Kidney (tissue), 14 donors: ENCODE measurements around the gene PRRC2B. TPM values are rescaled to one million over a fixed set of nuclear protein-coding genes. Genes with fewer than 3 reads are reported as not detected.

Source experiments
- DNase-seq, 5 donors: peaks; one replicate each; pipeline ENCODE4 v3.0.0-alpha.2; 2013 to 2020
- FAIRE-seq: peaks from 2 replicates; lab custom pipeline; 2012; peaks lifted over from hg19 to GRCh38; lab: Jason Lieb, UNC
- H3K27ac ChIP-seq, 2 donors: one replicate each; pipeline ENCODE4 v1.7.0; 2013; ENCODE audit warnings: low read depth in 2 of 2, low read length in 2 of 2, inconsistent platforms in 1 of 2
- H3K27me3 ChIP-seq: one replicate; pipeline ENCODE4 v1.7.1; 2013; ENCODE audit warnings: low read length, inconsistent platforms; ENCODE audit not compliant: control insufficient read depth, insufficient read depth
- H3K36me3 ChIP-seq, 3 donors: one replicate each; pipeline versions ENCODE4 v1.7.0 to v1.7.1; 2013; ENCODE audit warnings: low read length in 3 of 3, control low read depth in 1 of 3, inconsistent platforms in 1 of 3; ENCODE audit not compliant: insufficient read depth in 3 of 3, control insufficient read depth in 2 of 3
- H3K4me1 ChIP-seq, 3 donors: one replicate each; pipeline versions ENCODE4 v1.7.0 to v1.7.1; 2013; ENCODE audit warnings: low read length in 3 of 3, inconsistent platforms in 1 of 3, low read depth in 1 of 3; ENCODE audit not compliant: control insufficient read depth in 2 of 3, insufficient read depth in 2 of 3
- H3K4me3 ChIP-seq, 3 donors: one replicate each; pipeline versions ENCODE4 v1.7.0 to v1.8.1; 2013; ENCODE audit warnings: low read length in 3 of 3, control low read depth in 1 of 3, inconsistent platforms in 1 of 3
- H3K9ac ChIP-seq, 3 donors: one replicate each; pipeline versions ENCODE4 v1.7.0 to v1.7.1; 2013; ENCODE audit warnings: low read length in 3 of 3, control low read depth in 1 of 3, inconsistent platforms in 1 of 3
- H3K9me3 ChIP-seq, 3 donors: one replicate each; pipeline versions ENCODE4 v1.7.0 to v1.7.1; 2013; ENCODE audit warnings: low read length in 3 of 3, control low read depth in 1 of 3, inconsistent platforms in 1 of 3; ENCODE audit not compliant: control insufficient read depth in 2 of 3, insufficient read depth in 1 of 3
- intact Hi-C: fragments of 100-400 bp; cut with DNase I; formaldehyde crosslinking; loops from one replicate; pipeline ENCODE4 v1.11.1; 2022
- polyA plus RNA-seq: library from polyadenylated mRNA; stranded (reverse); fragments of 350-450 nt; fragmentation: Illumina TruSeq; extraction: RNeasy Lipid Tissue Mini Kit (QIAGEN cat#74804); gene quantifications from one replicate; pipeline ENCODE4 v1.2.3, GENCODE V29; 2014; ENCODE audit warnings: low read depth, low replicate concordance; ENCODE audit not compliant: insufficient read depth
- total RNA-seq: library from RNA; stranded (reverse); fragmentation: NEBNext Ultra II Directional; extraction: Animal tissue kit (Norgen Biotek cat#: 25700); gene quantifications from one replicate; pipeline ENCODE4 v1.2.1, GENCODE V29; 2021
- TF ChIP-seq, protein P1 (sequence below): IDR thresholded peaks from 3 replicates; pipeline ENCODE4 v1.5.1; 2012; ENCODE audit warnings: mild to moderate bottlenecking, moderate library complexity, borderline replicate concordance; ENCODE audit not compliant: insufficient read depth; ENCODE audit errors: extremely low read depth
- donor health status: control.
- donor health status: control.
- donor health status: control.
- donor health status: control.
- donor health status: control.
- donor health status: DM: yes; HTN: yes; CAD: no.
- donor health status: Normal renal cell carcinoma (clear cell type).

PRRC2B gene
- total and polyA plus RNA-seq, 2 donors from 2014 or later = 37.4 to 227 TPM

DNA sequence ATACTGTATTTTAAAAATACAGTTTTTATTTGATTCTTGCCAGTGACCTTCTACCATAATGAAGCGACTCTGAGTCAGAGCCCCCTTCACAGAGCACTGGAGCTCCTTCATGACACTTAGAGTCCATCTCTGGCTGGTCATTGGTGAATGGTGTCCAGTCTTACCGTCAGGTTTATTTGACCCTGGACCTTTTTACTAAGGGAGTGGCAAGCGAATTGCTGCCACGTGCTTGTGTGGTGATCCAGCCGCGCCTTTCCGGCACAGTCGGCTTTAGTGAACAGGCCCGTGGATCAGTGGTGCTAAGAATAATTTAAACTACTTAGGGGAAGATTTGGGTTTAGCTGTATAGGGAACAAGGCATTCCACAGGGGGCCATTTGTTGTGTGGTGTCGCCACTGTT lies 48.5 kb downstream of the PRRC2B start:
- no peak overlapping the region for H3K9ac ChIP-seq
- H3K9me3 ChIP-seq = no peaks in the 10 kb centered on the region
- no peaks in the 10 kb centered on the region for H3K27me3 ChIP-seq
- intact Hi-C loops = no loop called here
- no peak overlapping the region for H3K4me3 ChIP-seq
- DNase-seq = no peak
- H3K4me1 ChIP-seq = no peaks in the 10 kb centered on the region
- TF ChIP-seq, protein P1, sequence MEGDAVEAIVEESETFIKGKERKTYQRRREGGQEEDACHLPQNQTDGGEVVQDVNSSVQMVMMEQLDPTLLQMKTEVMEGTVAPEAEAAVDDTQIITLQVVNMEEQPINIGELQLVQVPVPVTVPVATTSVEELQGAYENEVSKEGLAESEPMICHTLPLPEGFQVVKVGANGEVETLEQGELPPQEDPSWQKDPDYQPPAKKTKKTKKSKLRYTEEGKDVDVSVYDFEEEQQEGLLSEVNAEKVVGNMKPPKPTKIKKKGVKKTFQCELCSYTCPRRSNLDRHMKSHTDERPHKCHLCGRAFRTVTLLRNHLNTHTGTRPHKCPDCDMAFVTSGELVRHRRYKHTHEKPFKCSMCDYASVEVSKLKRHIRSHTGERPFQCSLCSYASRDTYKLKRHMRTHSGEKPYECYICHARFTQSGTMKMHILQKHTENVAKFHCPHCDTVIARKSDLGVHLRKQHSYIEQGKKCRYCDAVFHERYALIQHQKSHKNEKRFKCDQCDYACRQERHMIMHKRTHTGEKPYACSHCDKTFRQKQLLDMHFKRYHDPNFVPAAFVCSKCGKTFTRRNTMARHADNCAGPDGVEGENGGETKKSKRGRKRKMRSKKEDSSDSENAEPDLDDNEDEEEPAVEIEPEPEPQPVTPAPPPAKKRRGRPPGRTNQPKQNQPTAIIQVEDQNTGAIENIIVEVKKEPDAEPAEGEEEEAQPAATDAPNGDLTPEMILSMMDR = no peak
- peaks cover 11 to 78% (median 54%) of the 10 kb centered on the region in 3 donors for H3K36me3 ChIP-seq
- H3K27ac ChIP-seq = no peak overlapping the region
- FAIRE-seq = no peak

DNA sequence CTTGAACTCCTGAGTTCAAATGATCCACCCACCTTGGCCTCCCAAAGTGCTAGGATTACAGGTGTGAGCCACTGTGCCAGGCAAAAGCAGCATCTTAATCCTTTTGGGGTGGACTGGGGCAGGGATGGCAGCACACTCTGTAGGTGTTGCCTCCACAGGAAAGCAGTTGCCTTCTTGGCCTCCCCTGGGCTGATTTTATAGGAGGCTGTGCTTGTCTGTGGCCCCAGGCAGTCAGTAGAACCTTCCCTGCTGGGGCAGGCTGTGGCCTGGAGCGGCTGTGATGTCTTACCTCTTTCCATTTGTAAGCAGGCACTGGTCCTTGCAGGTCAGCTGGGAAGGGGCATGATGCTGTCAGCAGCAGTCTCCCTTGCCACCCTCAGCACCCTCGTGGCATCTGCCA lies 49.8 kb downstream of the PRRC2B start:
- DNase-seq (no peak), FAIRE-seq (no peak)
- TF ChIP-seq, protein P1 = no peak
- Histone ChIP-seq H3K27ac (no peak overlapping the region), H3K9ac (no peak overlapping the region), H3K36me3 (peaks cover 10 to 72% (median 49%) of the 10 kb centered on the region in 3 donors), H3K4me3 (no peak overlapping the region), H3K4me1 (no peaks in the 10 kb centered on the region), H3K9me3 (no peaks in the 10 kb centered on the region), H3K27me3 (no peaks in the 10 kb centered on the region)
- intact Hi-C loops = no loop called here

DNA sequence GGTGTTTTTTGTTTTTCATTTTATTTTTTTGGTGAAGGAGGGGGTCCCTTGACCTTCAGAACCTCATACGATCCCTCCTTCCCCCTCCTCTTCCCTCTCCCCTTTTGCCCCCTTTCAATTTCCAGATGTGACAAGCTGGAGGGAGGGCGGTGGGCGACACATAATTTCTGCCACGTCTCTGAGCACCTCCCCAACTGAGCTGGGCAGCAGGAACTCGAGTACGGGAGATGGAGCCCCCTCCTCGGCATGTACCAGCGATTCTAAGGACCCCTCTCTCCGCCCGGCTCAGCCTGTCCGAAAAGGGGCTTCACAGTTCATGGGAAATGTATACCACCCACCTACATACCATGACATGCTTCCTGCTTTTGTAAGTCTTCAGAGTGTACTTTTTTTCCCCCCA lies 52.4 kb downstream of the PRRC2B start:
- FAIRE-seq = no peak
- DNase-seq = no peak
- Histone ChIP-seq H3K4me3 (no peak overlapping the region), H3K27me3 (no peaks in the 10 kb centered on the region), H3K9ac (no peak overlapping the region), H3K36me3 (peaks cover 10 to 65% (median 40%) of the 10 kb centered on the region in 3 donors), H3K4me1 (no peaks in the 10 kb centered on the region), H3K9me3 (no peaks in the 10 kb centered on the region), H3K27ac (no peak overlapping the region)
- TF ChIP-seq, protein P1 = no peak
- intact Hi-C loops = no loop called here

DNA sequence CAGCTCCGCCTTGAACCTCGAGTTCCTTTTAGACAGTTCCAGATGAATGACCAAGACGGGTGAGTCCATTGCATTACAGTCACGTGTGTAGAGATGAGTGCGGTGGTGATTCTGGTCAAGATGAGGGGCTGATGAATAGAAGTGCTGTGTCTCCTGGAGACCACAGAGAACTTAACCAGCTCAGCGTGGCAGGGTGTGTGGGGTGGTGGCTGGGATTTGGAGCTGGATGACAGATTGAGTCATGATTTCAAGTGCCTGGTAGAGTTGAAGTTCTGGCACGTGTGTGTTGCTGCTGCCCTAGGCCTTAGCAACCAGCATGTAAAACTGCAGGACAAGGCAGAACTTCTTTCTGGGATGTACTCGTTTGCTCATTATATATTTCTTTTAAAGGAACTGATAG lies 53.3 kb downstream of the PRRC2B start:
- DNase-seq (no peak), FAIRE-seq (no peak)
- intact Hi-C loops = no loop called here
- Histone ChIP-seq H3K36me3 (peaks cover 10 to 63% (median 39%) of the 10 kb centered on the region in 3 donors), H3K9ac (no peak overlapping the region), H3K9me3 (no peaks in the 10 kb centered on the region), H3K4me1 (no peaks in the 10 kb centered on the region), H3K27ac (no peak overlapping the region), H3K27me3 (no peaks in the 10 kb centered on the region), H3K4me3 (no peak overlapping the region)
- TF ChIP-seq, protein P1 = no peak
